ENCODE results near the gene ORC6.

Gene ORC6

DNA sequence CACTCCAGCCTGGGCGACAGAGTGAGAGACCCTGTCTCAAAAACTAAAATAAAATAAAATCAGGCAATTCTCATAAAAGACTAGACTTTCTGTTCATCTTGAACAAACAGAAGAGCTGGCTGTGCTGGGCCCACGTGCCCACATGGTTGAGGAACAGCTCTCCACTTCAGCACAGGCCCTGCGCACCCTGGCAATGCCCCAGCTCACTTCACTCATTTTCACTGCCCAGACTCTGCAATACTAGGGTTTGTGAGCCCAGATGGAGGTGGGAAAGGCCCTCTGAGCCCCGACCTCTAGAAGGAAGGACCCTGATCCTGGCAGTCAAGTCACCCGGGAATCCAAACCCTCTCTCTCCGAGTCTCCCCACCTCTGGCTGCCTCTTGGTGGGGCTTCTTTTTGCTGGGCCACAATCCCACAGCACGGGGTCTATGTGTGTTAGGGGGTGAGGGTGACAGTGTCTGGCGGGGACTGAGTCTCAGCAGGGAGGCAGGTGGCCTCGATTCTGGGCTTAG is 43.9 kb downstream of the ORC6 start:
- FAIRE-seq = no peak

GRCh38 chr16:46736695-46737094 is 47.2 kb downstream of the ORC6 start:
- FAIRE-seq = no peak

DNA sequence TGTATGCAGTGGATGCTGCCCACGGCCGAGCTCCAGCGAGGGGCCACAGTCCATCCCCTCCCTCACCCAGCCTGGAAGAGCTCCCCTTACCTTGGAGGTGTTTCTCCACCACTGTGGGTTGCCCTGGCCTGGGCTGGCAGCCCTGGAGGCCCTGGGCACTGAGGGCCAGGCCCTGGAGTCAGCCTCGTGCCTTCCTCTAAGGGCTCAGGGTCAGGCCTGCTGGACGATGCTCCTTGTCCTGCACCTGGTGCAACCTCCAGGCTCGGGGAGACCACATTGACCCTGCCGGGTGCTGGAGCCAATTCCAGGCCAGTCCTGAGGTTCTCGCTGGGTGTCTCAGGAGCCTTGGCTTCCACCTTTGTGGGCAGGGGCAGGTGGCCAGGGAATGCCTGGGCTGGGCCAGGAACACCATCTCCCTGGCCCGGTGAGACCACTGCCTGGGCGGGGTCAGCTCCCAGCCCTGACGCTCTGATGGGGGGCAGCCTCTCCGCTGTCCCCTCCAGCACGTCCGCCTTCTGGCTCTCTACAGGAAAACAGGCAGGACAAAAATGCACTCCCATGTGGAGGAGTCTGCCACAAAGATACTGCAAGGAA is 48.3 kb downstream of the ORC6 start:
- no peak for FAIRE-seq

DNA sequence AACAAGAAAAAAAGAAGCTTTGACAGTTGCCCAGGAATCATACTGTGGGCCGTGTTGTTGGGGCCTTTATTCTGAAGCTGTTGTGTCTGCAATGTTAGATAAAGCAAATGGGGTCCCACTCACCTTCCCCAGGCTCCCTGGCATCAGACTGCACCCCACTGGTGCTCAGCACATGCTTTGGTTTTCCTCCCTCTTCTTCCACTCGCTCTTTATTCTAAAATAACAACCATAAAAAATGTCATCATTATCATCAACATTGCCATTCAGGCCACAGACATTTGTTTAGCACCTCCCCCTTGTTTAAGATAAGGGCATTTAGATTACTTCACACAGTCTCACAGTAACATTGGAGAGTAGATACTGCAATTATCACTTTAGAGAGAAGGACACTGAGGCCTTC is 50.5 kb downstream of the ORC6 start:
- FAIRE-seq = no peak

DNA sequence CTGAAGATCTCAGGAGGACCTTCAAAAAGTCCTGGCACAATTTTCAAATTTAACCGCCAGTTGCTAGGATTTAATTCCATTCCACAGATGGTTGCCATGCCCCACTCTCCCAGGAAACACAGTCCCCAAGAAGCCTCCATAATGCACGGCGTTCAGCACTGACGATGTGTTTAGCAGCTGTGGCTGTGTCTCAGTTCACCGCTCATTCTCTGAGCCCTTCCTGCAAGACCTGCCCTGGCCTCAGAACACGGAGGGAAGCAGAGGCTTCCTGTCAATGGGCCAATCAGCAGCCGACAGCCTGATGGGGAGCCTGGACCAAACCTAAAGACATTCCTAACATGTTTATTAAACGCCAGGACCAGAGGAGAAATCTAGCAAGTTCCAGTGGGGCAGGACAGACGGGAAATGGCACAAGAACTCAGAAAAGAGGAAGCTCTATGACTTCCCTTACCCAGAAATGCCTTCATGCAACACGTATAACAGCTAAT is 53.8 kb downstream of the ORC6 start:
- no peak for FAIRE-seq

DNA sequence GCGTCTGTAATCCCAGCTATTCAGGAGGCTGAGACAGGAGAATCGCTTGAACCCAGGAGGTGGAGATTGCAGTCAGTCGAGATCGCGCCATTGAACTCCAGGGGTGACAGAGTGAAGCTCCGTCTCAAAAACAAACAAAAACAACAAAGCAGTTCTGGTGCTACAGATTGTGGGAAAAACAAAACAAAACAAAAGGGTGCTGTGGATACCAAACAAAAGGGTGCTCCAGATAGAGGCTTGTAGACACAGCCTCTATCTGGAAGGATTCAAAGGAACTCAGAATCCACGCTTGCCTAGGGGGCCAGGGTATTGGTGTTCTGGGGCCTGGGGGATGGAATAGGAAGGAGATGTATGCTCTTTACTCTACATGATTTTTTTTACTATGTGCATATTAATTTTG is 56.2 kb downstream of the ORC6 start:
- FAIRE-seq = no peak

- FAIRE-seq = no peak
Measured at GRCh38 chr16:46746821-46747776, 57.6 kb downstream of the ORC6 start.
